ENCODE results near the gene C1orf52.

Gene C1orf52

GRCh38 chr1:85237613-85238012, 21.8 kb downstream of the C1orf52 start:
- no peak for DNase-seq (ENCODE audit: low read depth in 2 of 2, low spot score in 1 of 2)

DNA sequence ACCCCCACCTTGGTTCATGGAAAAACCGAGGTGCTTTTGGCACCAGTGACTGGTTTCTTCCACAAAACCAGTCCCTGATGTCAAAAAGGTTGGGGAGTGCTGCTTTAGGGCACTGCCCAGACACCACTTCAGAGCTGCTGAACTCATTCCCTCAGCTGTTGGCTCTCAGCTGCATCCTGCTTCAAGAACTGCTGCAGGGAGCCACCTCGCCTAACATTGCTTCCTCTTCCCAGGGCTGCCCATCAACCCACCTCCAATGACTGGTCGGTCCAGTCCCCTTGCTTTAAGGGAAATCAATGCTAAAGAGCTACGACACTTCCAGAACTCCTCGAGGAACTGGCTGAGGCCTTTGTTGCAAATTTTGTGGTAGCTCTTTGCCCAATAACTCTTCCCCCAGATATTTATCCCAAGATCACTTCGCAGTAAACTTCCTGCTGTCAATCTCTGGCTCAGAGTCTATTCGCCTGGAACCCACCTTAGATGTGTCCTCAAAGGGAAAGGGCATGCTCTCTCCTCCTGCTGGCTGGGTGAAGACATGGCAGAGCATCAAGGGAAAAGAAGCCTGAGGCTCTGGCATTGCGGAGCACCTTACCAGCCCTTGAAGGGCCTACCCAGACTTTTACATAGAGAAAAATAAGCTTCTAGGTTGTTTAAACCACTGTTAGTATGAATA, 29.0 kb downstream of the C1orf52 start:
- DNase-seq (ENCODE audit: low read depth in 2 of 2, low spot score in 1 of 2), result no peak

DNA sequence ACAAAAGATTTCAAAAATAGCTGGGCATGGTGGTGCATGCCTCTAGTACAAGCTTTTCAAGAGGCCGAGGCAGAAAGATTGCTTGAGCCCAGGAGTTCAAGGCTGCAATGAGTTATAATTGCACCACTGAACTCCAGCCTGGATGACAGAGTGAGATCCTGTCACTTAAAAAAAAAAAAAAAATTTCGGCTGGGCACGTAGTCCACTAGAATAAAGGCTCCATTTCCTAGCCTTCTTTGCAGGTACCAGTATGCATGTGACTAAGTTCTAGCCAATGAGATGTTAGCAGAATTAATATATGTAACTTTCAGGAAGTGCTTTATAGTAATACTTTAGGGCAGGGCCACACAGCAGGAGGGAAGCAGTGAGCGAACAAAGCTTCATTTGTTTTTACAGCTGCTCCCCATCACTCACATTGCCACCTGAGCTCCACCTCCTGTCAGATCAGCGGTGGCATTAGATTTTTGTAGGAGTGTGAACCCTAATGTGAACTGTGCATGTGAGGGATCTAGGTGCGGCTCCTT, 29.8 kb downstream of the C1orf52 start:
- DNase-seq (ENCODE audit: low read depth in 2 of 2, low spot score in 1 of 2), result no peak

DNA sequence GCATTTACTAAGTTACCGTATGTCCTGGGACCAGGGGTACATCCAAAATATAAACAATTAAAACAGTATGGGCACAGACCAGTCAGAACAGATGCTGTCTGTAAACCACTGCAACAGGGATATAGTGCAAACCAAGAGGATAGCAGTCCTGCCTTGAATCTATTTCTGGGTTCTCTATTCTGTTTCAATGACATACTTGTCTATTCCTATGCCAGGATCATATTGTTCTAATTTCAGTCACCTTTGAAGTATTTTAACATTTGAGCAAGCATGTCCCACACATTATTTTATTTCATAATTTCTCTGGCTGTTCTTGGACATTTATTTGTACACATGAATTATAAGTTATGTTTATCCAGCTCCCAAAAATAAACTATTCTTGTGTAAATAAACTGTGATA, 30.5 kb downstream of the C1orf52 start:
- no peak for DNase-seq (ENCODE audit: low read depth in 2 of 2, low spot score in 1 of 2)

GRCh38 chr1:85225624-85226380, 33.7 kb downstream of the C1orf52 start:
- no peak for DNase-seq (ENCODE audit: low read depth in 2 of 2, low spot score in 1 of 2)

- DNase-seq (ENCODE audit: low read depth in 2 of 2, low spot score in 1 of 2), result no peak
Measured at GRCh38 chr1:85224734-85225623, 34.5 kb downstream of the C1orf52 start.

DNA sequence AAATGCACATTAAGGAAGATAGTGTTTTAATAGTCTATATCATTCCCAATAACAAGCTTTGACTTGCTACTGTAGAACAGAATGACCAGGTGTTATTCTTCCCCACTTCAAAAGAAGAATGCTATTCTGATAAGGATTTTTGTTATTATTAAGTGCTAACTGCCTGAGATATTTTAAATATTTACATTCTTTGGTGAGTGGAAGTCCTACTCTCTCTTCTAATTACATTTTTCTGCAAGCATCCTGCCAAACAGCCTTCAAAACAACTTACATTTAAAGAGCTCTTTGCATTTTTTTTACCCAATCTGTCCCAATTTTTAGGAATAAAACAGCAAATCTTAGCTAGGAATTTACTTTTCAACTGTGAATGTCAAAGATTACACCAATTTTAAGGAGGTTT, 35.2 kb downstream of the C1orf52 start:
- DNase-seq (ENCODE audit: low read depth in 2 of 2, low spot score in 1 of 2), result no peak

- DNase-seq (ENCODE audit: low read depth in 2 of 2, low spot score in 1 of 2), result no peak
Measured at GRCh38 chr1:85223334-85223733, 36.1 kb downstream of the C1orf52 start.

- DNase-seq (ENCODE audit: low read depth in 2 of 2, low spot score in 1 of 2), result no peak
Measured at GRCh38 chr1:85220756-85221201, 38.7 kb downstream of the C1orf52 start.

GRCh38 chr1:85219853-85220610, 39.4 kb downstream of the C1orf52 start:
- no peak for DNase-seq (ENCODE audit: low read depth in 2 of 2, low spot score in 1 of 2)

DNA sequence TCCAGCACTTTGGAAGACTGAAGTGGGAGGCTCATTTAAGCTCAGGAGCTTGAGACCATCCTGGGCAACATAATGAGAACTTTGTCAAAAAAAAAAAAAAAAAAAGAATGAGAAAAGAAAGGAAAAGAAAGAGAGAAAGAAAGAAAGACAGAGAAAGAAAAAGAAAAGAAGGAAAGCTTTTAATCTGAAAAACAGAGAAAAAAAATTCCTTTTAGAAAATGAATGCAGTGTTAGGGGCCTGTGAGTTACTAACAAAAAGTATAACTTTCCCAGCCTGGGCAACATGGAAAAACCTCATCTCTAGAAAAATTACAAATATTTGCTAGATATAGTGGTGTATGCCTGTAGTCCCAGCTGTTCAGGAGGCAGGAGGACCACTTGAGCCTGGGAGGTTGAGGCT, 42.8 kb downstream of the C1orf52 start:
- DNase-seq (ENCODE audit: low read depth in 2 of 2, low spot score in 1 of 2), result no peak

DNA sequence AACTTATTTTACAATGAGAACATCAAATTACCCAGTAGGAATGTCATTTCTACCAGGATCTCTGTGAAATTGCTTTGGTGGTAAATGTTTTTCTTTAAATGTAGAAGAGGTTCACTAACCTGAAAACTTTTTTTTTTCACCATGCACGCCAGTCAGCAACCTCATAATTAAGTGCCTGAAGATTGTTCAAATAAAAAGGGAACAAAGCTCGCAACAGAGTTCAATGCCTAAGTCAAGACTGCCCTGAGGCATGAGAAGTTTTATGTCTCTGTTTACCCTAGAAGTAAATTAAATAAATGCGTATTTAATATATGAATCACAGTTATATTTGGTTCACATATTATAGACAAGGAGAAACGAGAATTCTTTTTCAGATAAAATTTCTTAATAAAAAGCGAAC, 44.8 kb downstream of the C1orf52 start:
- DNase-seq (ENCODE audit: low read depth in 2 of 2, low spot score in 1 of 2), result no peak

DNA sequence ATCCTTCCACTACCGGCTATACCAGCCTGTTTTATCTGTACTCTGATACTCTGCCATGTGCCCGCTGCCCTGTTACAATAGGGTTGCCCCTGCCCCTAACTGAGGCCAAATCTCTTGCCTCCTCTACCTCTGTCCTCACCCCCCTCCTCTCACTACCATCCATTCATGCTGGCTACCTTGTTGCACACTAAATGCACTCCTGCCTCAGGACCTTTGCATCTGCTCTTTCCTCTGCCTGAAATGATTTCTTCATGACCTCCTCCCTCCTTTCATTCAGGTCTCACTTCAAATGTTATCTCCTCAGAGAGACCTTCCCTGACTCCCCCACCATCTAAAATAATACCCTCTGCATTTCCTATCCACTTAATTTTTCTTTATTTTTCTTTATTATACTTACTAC, 51.0 kb downstream of the C1orf52 start:
- no peak for DNase-seq (ENCODE audit: low read depth in 2 of 2, low spot score in 1 of 2)

GRCh38 chr1:85203573-85204171, 55.8 kb downstream of the C1orf52 start:
- no peak for DNase-seq (ENCODE audit: low read depth in 2 of 2, low spot score in 1 of 2)

- no peak for DNase-seq (ENCODE audit: low read depth in 2 of 2, low spot score in 1 of 2)
Measured at GRCh38 chr1:85202864-85203255, 56.6 kb downstream of the C1orf52 start.

DNA sequence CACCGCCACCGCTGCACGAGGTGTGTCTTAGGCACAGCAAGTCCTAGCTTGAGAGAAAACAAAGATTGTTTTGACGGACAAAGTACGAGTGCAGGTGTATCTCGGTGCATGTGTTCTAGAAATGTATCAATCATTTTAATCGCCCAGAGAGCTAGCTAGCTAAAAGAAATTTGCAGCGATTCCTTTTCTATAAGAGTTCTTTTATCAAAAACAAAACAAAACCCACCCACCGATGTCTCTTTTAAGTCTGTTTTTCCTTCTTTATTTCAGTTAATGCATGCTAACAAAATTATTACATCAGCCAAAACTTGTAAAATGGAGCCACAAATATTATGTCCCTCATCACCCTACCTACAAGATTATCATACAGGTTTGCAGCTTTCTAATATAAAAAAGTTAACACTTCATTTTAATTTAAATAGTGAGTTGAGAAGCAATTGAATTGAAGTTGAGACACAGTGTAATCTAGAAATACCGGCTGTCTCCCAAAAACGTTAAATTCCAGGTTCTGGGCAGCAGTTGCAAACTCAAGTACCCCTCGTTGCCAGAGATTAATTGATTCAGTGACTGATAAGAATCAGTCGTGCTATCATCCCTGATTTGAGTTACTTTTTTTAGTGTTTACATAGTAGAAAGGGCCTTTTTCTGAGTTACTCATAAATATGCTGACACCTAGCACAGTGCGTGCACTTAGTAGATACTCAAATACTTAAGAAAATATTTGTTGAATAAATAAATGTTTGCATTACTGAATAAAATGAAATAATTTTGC, 57.2 kb downstream of the C1orf52 start:
- DNase-seq (ENCODE audit: low read depth in 2 of 2, low spot score in 1 of 2), result peak; percentile 5 to 8

- peak; percentile 22 to 40 for DNase-seq (ENCODE audit: low read depth in 2 of 2, low spot score in 1 of 2)
Measured at GRCh38 chr1:85201340-85202091, 57.9 kb downstream of the C1orf52 start.

DNA sequence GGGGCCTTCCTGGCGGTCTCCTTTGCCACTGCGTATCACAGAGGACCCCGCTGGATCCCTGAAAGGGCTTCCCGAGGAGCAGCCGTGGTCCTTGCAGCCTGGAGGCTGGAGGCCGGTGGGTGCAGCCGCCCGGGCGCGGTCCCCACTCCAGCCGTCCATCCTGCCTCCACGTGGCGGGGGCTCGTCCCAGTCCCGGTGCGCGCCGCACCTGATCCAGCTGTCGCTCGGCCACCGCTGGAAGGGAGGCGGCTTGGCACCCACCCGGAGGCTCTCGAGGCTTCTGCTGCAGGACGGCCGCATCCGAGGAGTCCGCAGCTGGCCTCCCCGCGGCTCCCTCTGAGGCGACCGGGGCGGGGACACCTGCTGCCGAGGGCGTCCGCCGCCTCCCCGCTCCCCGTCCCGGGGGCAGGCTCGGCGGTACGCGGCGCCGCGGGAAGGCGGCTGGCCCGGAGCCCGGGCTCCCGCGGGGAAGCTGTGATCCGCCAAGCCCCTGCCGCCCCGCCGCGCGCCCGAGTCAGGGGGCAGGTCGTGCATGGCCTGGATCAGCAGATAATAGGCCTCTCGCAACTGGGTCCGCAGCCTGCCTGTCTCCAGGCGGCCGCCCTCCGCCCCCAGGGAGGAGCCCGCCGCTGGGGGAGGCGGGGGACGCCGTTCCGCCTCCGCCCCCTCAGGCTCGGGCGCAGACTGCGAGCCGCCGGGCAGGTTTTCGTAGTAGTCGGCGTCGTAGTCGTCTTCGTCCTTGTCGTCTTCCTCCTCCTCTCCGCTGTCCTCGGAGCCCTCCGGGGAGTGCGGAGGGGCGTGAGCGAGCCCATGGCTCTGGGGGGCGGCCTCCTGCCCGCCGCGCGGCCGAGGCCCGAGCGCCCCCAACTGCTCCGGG, 58.8 kb downstream of the C1orf52 start, which contains the start of gene SYDE2:
TSS of gene SYDE2 (minus strand) at position 554 of the 877 bp plus-strand sequence. CDS start at position 534, 20 bp downstream.
- peak; percentile 26 to 59 for DNase-seq (ENCODE audit: low read depth in 2 of 2, low spot score in 1 of 2)

Measured in stimulated activated CD8-positive, alpha-beta memory T cell treated with anti-CD3 and anti-CD28 coated beads, Interleukin-4, amount 100 ng/mL, for 4 hours (primary cell).